Measurements from ENCODE around the gene PTPRM. TPM values are rescaled to one million over a fixed set of nuclear protein-coding genes. Genes with fewer than 3 reads are reported as not detected.

The PTPRM gene
- polyA plus RNA-seq, 1 donor (not counting 4 experiments of a cell fraction or from before 2014, with no cell fraction given), result 54.5 TPM

DNA sequence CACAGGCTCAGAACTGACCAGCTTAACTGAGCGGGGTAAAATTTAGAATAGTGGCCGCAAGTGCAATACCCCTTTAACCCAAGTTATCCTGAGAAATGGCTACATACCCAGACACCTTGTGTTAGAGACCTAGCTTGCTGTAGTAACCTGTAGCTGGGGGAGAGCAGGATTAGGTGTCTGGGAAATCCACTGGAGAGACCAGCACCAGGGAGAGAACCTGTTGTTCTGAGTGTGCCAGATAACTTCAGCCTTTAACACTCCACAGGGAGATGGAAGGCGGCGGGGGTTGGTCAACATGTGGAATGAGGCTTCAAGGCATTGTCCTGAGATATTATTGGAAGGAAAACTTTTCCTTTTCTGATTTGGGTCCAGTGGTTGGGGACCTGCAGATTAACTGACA, 356.0 kb downstream of the PTPRM start:
- no peak for DNase-seq (ENCODE audit: low read depth, low spot score)

DNA sequence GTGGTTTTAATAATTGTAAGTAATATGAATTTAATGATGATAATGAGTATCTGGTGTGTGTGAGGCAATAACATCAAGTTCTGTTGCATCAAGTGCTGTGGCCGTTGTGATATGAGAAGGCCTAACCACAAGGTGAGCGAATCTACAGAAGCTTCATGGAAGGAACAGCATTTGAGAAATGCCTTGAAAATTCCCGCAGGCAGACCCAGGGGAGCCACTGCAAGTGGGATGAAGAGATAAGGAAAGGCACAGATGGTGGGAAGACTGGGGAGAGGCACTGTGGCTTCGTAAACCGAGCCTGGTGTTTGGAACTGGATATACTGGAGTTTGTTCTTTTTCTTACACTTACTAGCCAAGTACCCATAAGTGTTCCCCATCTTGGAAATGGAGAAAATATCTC, 357.5 kb downstream of the PTPRM start:
- H3K4me2 ChIP-seq (ENCODE audit: control insufficient read depth, extremely low read depth, insufficient read depth, low read depth, low read length), result no peak overlapping the region
- no peaks in the 10 kb centered on the region for H3K9me1 ChIP-seq (ENCODE audit: control insufficient read depth, extremely low read depth, insufficient read depth, low read length)
- DNase-seq (ENCODE audit: low read depth, low spot score), result no peak
- no peak overlapping the region for H2AFZ ChIP-seq (ENCODE audit: control insufficient read depth, low read length)
- H3K27me3 ChIP-seq (ENCODE audit: control insufficient read depth, extremely low read depth, insufficient read depth, low read length), result no peaks in the 10 kb centered on the region
- no peaks in the 10 kb centered on the region for H3K36me3 ChIP-seq (ENCODE audit: control insufficient read depth in 2 of 2, extremely low read depth in 1 of 2, insufficient read depth in 2 of 2, low read length in 2 of 2)
- H3K27ac ChIP-seq (ENCODE audit: control insufficient read depth, insufficient read depth, low read length), result no peak overlapping the region
- H3K9me3 ChIP-seq (ENCODE audit: control insufficient read depth, low read depth, low read length), result no peaks in the 10 kb centered on the region
- TF ChIP-seq, protein P1, sequence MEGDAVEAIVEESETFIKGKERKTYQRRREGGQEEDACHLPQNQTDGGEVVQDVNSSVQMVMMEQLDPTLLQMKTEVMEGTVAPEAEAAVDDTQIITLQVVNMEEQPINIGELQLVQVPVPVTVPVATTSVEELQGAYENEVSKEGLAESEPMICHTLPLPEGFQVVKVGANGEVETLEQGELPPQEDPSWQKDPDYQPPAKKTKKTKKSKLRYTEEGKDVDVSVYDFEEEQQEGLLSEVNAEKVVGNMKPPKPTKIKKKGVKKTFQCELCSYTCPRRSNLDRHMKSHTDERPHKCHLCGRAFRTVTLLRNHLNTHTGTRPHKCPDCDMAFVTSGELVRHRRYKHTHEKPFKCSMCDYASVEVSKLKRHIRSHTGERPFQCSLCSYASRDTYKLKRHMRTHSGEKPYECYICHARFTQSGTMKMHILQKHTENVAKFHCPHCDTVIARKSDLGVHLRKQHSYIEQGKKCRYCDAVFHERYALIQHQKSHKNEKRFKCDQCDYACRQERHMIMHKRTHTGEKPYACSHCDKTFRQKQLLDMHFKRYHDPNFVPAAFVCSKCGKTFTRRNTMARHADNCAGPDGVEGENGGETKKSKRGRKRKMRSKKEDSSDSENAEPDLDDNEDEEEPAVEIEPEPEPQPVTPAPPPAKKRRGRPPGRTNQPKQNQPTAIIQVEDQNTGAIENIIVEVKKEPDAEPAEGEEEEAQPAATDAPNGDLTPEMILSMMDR (optimal IDR thresholded peaks at IDR 0.05 in 1 of 3, IDR thresholded peaks at IDR 0.05 in 1 of 3, conservative IDR thresholded peaks at IDR 0.05 in 1 of 3; ENCODE audit: extremely low read depth in 1 of 3, insufficient read depth in 2 of 3, low read length in 3 of 3), result no peak
- TF ChIP-seq EZH2 (IDR thresholded peaks at IDR 0.05; ENCODE audit: low read length), result no peak
- dilution Hi-C loops (cut with MboI; ENCODE audit: extremely low pct_ligation_motif_present, low sequenced_read_pairs), result no loop called here
- H3K4me3 ChIP-seq (ENCODE audit: control insufficient read depth in 2 of 3, extremely low read depth in 1 of 3, insufficient read depth in 2 of 3, low read depth in 1 of 3, low read length in 3 of 3), result no peak overlapping the region
- H3K9ac ChIP-seq (ENCODE audit: control insufficient read depth, extremely low read depth, insufficient read depth, low read length), result no peak overlapping the region
- no peaks in the 10 kb centered on the region for H4K20me1 ChIP-seq (ENCODE audit: control insufficient read depth, extremely low read depth, insufficient read depth, low read length)
- no peaks in the 10 kb centered on the region for H3K79me2 ChIP-seq (ENCODE audit: control insufficient read depth, insufficient read depth, low read length)
- FAIRE-seq, result no peak
- peaks cover 24% of the 10 kb centered on the region for H3K4me1 ChIP-seq (ENCODE audit: control insufficient read depth, extremely low read depth, insufficient read depth, low read length)

More for the DNA sequence above, 356.0 kb downstream of the PTPRM start:
- H3K4me2 ChIP-seq (ENCODE audit: control insufficient read depth, extremely low read depth, insufficient read depth, low read depth, low read length), result no peak overlapping the region
- FAIRE-seq, result no peak
- H3K36me3 ChIP-seq (ENCODE audit: control insufficient read depth in 2 of 2, extremely low read depth in 1 of 2, insufficient read depth in 2 of 2, low read length in 2 of 2), result no peaks in the 10 kb centered on the region
- dilution Hi-C loops (cut with MboI; ENCODE audit: extremely low pct_ligation_motif_present, low sequenced_read_pairs), result no loop called here
- H3K4me1 ChIP-seq (ENCODE audit: control insufficient read depth, extremely low read depth, insufficient read depth, low read length), result peaks cover 24% of the 10 kb centered on the region
- no peak overlapping the region for H2AFZ ChIP-seq (ENCODE audit: control insufficient read depth, low read length)
- H3K4me3 ChIP-seq (ENCODE audit: control insufficient read depth in 2 of 3, extremely low read depth in 1 of 3, insufficient read depth in 2 of 3, low read depth in 1 of 3, low read length in 3 of 3), result no peak overlapping the region
- H3K27me3 ChIP-seq (ENCODE audit: control insufficient read depth, extremely low read depth, insufficient read depth, low read length), result no peaks in the 10 kb centered on the region
- no peaks in the 10 kb centered on the region for H4K20me1 ChIP-seq (ENCODE audit: control insufficient read depth, extremely low read depth, insufficient read depth, low read length)
- no peaks in the 10 kb centered on the region for H3K9me3 ChIP-seq (ENCODE audit: control insufficient read depth, low read depth, low read length)
- no peak for TF ChIP-seq EZH2 (IDR thresholded peaks at IDR 0.05; ENCODE audit: low read length)
- TF ChIP-seq, protein P1 (optimal IDR thresholded peaks at IDR 0.05 in 1 of 3, IDR thresholded peaks at IDR 0.05 in 1 of 3, conservative IDR thresholded peaks at IDR 0.05 in 1 of 3; ENCODE audit: extremely low read depth in 1 of 3, insufficient read depth in 2 of 3, low read length in 3 of 3), result no peak
- no peaks in the 10 kb centered on the region for H3K79me2 ChIP-seq (ENCODE audit: control insufficient read depth, insufficient read depth, low read length)
- H3K27ac ChIP-seq (ENCODE audit: control insufficient read depth, insufficient read depth, low read length), result peak overlapping the region; percentile 71
- no peaks in the 10 kb centered on the region for H3K9me1 ChIP-seq (ENCODE audit: control insufficient read depth, extremely low read depth, insufficient read depth, low read length)
- no peak overlapping the region for H3K9ac ChIP-seq (ENCODE audit: control insufficient read depth, extremely low read depth, insufficient read depth, low read length)
